Ectodermal cell (in vitro differentiated cells): ENCODE results near the gene HIPK2.

Source experiments
- H3K27ac ChIP-seq: 2 replicates; pipeline ENCODE4 v1.7.0; 2013; ENCODE audit warnings: mild to moderate bottlenecking, low read depth, low read length; ENCODE audit not compliant: insufficient read depth, poor library complexity, severe bottlenecking
- H3K27me3 ChIP-seq: 2 replicates; pipeline ENCODE4 v1.7.0; 2013; ENCODE audit warnings: mild to moderate bottlenecking, low read length; ENCODE audit not compliant: insufficient read depth, control insufficient read depth, poor library complexity, severe bottlenecking
- H3K36me3 ChIP-seq: one replicate; pipeline ENCODE4 v1.7.0; 2013; ENCODE audit warnings: low read length; ENCODE audit not compliant: control insufficient read depth, insufficient read depth
- H3K4me1 ChIP-seq: one replicate; pipeline ENCODE4 v1.7.0; 2013; ENCODE audit warnings: low read length; ENCODE audit not compliant: control insufficient read depth, insufficient read depth
- H3K4me3 ChIP-seq: 2 replicates; pipeline ENCODE4 v1.7.0; 2013; ENCODE audit warnings: low read depth, low read length, control low read depth; ENCODE audit not compliant: insufficient read depth
- H3K9me3 ChIP-seq: 2 replicates; pipeline ENCODE4 v1.7.0; 2013; ENCODE audit warnings: mild to moderate bottlenecking, low read length, moderate library complexity; ENCODE audit not compliant: control insufficient read depth
- WGBS, 2 experiments: methylation state at CpG; one replicate each; pipeline ENCODE4 v1.1.7; 2013; ENCODE audit warnings: missing lambda C conversion rate in 2 of 2; 5-methylcytosine and 5-hydroxymethylcytosine counted together

Gene HIPK2

DNA sequence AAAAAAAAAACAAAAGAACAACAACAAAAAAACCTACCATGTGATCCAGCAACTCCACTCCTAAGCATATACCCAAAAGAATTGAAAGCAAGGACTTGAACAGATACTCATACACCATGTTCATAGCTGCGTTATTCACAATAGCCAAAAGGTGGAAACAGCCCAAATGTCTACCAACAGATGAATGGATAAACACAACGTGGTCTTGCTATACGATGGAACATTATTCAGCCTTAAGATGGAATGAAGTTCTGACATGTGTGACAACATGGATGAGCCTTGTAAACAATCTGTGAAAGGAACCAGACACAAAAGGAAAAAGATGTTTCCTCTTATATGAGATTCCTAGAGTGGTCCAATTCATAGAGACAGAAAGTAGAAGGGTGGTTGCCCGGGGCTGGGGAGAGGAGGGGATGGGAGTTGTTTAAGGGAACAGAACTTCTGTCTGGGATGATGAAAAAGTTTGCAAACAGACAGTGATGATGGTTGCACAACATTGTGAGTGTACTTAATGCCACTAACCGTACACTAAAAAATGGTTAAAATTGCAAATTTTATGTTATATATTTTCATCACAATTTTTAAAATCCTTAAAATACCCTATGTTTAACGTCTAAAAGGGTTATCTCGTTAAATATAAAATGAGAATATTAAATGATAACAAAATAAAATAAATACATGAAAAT, 242.7 kb downstream of the HIPK2 start:
- Histone ChIP-seq H3K36me3 (no peaks in the 10 kb centered on the region), H3K27ac (no peak overlapping the region), H3K4me3 (no peak overlapping the region), H3K9me3 (no peaks in the 10 kb centered on the region), H3K4me1 (no peaks in the 10 kb centered on the region), H3K27me3 (no peaks in the 10 kb centered on the region)
- WGBS, 2 experiments = 91 to 92% methylated on average over 4 of the region's 7 CpGs

DNA sequence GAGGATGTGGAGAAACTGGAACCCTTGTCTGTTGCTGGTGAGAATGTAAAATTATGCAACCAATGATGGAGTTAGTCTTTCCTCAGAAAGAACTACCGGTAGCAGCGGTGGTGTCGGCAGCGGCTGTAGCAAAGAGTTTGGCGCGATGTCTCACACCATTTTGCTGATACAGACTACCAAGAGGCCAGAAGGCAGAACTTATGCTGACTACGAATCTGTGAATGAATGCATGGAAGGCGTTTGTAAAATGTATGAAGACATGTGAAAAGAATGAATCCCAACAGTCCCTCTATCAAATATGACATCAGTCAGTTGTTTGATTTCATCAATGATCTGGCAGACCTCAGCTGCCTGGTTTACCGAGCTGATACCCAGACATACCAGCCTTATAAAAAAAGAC, 243.7 kb downstream of the HIPK2 start:
- H3K36me3 ChIP-seq = no peaks in the 10 kb centered on the region
- WGBS, 2 experiments = 94 to 97% methylated on average over 9 of the region's 9 CpGs
- H3K9me3 ChIP-seq = no peaks in the 10 kb centered on the region
- H3K4me3 ChIP-seq = no peak overlapping the region
- no peaks in the 10 kb centered on the region for H3K4me1 ChIP-seq
- H3K27ac ChIP-seq = no peak overlapping the region
- H3K27me3 ChIP-seq = no peaks in the 10 kb centered on the region

- 90 to 96% methylated on average over 6 of the region's 6 CpGs for WGBS, 2 experiments
- Histone ChIP-seq H3K4me3 (no peak overlapping the region), H3K4me1 (no peaks in the 10 kb centered on the region), H3K9me3 (no peaks in the 10 kb centered on the region), H3K27me3 (no peaks in the 10 kb centered on the region), H3K27ac (no peak overlapping the region), H3K36me3 (no peaks in the 10 kb centered on the region)
Observed at GRCh38 chr7:139532636-139533155, 245.1 kb downstream of the HIPK2 start.

DNA sequence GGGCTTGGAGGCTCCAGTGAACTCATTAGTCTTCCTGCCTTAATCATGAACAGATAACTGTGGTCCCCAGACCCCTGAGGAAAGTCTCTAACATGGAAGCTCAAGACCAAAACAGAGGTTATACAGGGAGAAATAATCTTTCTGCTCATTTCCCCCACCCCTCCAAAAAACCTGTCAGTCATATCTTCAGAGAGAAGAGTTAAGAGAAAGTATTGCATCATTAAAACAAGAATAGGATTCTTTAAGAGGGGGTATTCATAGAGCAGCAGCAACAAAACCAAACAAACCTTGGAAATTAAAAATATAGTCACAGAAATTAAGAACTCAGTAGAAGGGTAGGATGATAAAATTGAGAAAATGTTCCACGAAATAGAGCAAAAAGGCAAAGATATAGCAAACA, 246.7 kb downstream of the HIPK2 start:
- no peak overlapping the region for H3K27ac ChIP-seq
- 89 to 94% methylated on average over 1 of the region's 1 CpG for WGBS, 2 experiments
- no peaks in the 10 kb centered on the region for H3K36me3 ChIP-seq
- H3K4me3 ChIP-seq = no peak overlapping the region
- H3K27me3 ChIP-seq = peaks cover 8% of the 10 kb centered on the region
- H3K4me1 ChIP-seq = no peaks in the 10 kb centered on the region
- H3K9me3 ChIP-seq = no peaks in the 10 kb centered on the region

GRCh38 chr7:139526578-139527544, 250.9 kb downstream of the HIPK2 start:
- WGBS, 2 experiments = 86 to 88% methylated on average over 8 of the region's 8 CpGs
- Histone ChIP-seq H3K36me3 (no peaks in the 10 kb centered on the region), H3K4me1 (no peaks in the 10 kb centered on the region), H3K27ac (no peak overlapping the region), H3K27me3 (peaks cover 48% of the 10 kb centered on the region), H3K9me3 (no peaks in the 10 kb centered on the region), H3K4me3 (no peak overlapping the region)

DNA sequence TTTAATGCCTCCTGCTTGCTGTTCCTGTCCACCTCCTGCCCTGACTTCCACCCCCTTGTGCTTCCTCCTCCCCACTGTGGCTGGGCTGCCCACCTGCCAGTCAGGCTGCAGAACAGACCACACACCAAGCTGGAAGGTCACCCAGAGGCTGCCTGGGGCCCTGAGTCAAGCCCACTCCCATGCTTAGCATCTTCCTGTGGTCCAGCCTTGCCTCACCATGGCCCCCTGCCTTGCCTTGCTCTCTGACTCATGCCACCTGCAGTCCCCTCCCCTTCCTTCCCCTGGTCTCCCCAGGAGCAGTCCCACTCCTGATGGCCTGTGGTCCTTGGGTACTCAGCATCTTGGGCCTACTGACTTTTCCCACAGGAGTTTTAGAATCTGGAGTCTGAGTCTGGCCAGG, 252.0 kb downstream of the HIPK2 start:
- Histone ChIP-seq H3K36me3 (no peaks in the 10 kb centered on the region), H3K9me3 (no peaks in the 10 kb centered on the region), H3K27me3 (peaks cover 56% of the 10 kb centered on the region)

DNA sequence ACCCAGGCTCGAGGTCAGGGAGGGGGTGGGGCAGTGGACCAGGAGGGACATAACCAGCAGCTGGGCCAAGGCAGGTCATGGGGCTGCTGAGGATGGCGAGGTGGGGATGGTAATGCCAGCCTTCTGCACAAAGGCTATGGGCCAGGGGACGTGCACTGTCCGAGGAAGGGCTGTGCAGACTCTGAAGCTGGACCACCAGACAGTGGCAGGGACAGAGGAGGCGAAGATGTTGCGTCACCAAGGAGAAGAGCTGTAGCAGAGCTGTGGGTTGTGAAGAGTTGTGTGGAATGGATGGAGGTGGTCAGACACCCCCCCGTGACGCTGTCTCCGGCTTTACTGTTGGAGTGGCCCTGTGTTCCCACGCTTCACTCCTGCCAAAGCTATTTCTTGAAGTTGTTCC, 252.6 kb downstream of the HIPK2 start:
- Histone ChIP-seq H3K27ac (no peak overlapping the region), H3K36me3 (no peaks in the 10 kb centered on the region), H3K4me3 (no peak overlapping the region), H3K27me3 (peaks cover 56% of the 10 kb centered on the region), H3K9me3 (no peaks in the 10 kb centered on the region), H3K4me1 (no peaks in the 10 kb centered on the region)
- WGBS, 2 experiments = 94 to 96% methylated on average over 10 of the region's 10 CpGs

More for the DNA sequence above, 252.0 kb downstream of the HIPK2 start:
- Histone ChIP-seq H3K27ac (no peak overlapping the region), H3K4me1 (no peaks in the 10 kb centered on the region), H3K4me3 (no peak overlapping the region)

- Histone ChIP-seq H3K9me3 (no peaks in the 10 kb centered on the region), H3K27ac (no peak overlapping the region), H3K4me3 (peak overlapping the region; percentile 10), H3K27me3 (peaks cover 56% of the 10 kb centered on the region), H3K4me1 (no peaks in the 10 kb centered on the region), H3K36me3 (no peaks in the 10 kb centered on the region)
- 24 to 26% methylated on average over 70 of the region's 70 CpGs for WGBS, 2 experiments
Observed at GRCh38 chr7:139523968-139524815, 253.6 kb downstream of the HIPK2 start.

DNA sequence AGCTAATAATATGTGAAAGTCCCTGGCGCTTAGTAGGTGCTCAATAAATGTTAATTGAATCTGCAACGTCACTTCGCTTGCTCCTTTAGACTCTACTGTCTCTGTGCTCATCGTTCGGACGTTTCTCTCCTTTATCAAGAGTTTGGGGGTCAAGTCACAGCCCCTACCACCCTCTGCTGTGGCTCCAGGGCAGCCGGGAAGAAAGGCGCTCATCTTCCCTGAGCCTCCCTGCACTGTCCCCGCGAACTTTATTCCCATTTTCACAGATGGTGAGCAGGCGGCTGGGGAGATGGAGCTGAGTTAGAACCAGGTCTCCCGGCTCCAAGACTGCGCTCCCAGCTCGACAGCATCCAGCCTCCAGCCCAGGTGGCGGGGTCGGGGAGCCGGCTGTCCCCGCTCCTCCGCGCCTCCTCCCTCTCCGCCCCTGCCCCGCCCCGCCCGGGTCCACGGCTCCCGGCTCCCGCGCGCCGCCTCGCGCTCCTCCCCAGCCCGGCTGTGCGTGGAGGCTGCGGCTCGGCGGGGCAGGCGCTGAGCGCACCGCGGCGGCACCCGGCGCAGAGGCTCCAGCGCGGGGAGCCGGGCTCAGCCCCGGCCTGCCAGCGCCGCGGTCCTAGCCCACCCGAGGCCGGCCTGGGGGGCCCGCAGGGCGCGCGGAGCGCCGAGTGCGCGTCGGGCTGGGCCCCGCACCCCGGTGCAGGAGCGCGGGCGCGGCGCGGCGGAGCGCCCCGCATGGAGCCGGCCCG, 254.4 kb downstream of the HIPK2 start, which contains the start of gene CLEC2L:
TSS of gene CLEC2L (plus strand) at position 487 of the 743 bp plus-strand sequence. CDS start at position 730, 243 bp downstream.
- 3% methylated on average over 75 of the region's 75 CpGs for WGBS, 2 experiments
- peak within 1 kb of the TSS; percentile 31 for H3K4me3 ChIP-seq
- no peaks in the 10 kb centered on the region for H3K4me1 ChIP-seq
- no peaks in the 10 kb centered on the region for H3K36me3 ChIP-seq
- no peak within 1 kb of the TSS for H3K27ac ChIP-seq
- H3K9me3 ChIP-seq = no peaks in the 10 kb centered on the region
- peaks cover 56% of the 10 kb centered on the region for H3K27me3 ChIP-seq
